HG02870 (cell line): ENCODE data around the gene KCNC3.
"Not testable (repeated sequence)": the region's sequence is repeated elsewhere in the genome, so short reads cannot be mapped to it uniquely, and the experiment has no call there.

ENCODE experiments used
- ATAC-seq: cut with Tn5 transposase; IDR thresholded peaks from one replicate; pipeline ENCODE4 v1.9.1; 2021; ENCODE audit warnings: mild to moderate bottlenecking, moderate library complexity; ENCODE audit not compliant: unreplicated experiment

Gene KCNC3

GRCh38 chr19:50356691-50357177 lies 27.6 kb upstream of the KCNC3 start:
- no peak for ATAC-seq

GRCh38 chr19:50353487-50353880 lies 24.3 kb upstream of the KCNC3 start:
- not testable (repeated sequence) for ATAC-seq

- ATAC-seq, result no peak
These were observed 23.1 kb upstream of the KCNC3 start for GRCh38 chr19:50352242-50352641.

GRCh38 chr19:50349277-50350057 lies 20.3 kb upstream of the KCNC3 start:
- no peak for ATAC-seq

GRCh38 chr19:50347089-50347581 lies 18.0 kb upstream of the KCNC3 start:
- not testable (repeated sequence) for ATAC-seq

- peak; percentile 43 for ATAC-seq
These were observed 15.6 kb upstream of the KCNC3 start for GRCh38 chr19:50344661-50345318.

GRCh38 chr19:50341091-50341564 lies 12.0 kb upstream of the KCNC3 start:
- ATAC-seq, result peak; percentile 65

GRCh38 chr19:50340331-50340730 lies 11.2 kb upstream of the KCNC3 start:
- ATAC-seq, result no peak

GRCh38 chr19:50337031-50337430 lies 7.9 kb upstream of the KCNC3 start:
- ATAC-seq, result not testable (repeated sequence)

- ATAC-seq, result no peak
These were observed 5.7 kb upstream of the KCNC3 start for GRCh38 chr19:50334741-50335421.

- peak; percentile 11 for ATAC-seq
These were observed 4.8 kb upstream of the KCNC3 start for GRCh38 chr19:50333737-50334617.

GRCh38 chr19:50333235-50333736 lies 4.1 kb upstream of the KCNC3 start:
- peak; percentile 29 for ATAC-seq

- no peak for ATAC-seq
These were observed 3.3 kb upstream of the KCNC3 start for GRCh38 chr19:50332244-50333038.

GRCh38 chr19:50331994-50332243 lies 2.7 kb upstream of the KCNC3 start:
- no peak for ATAC-seq

GRCh38 chr19:50331221-50331993 lies 2.2 kb upstream of the KCNC3 start:
- no peak for ATAC-seq

GRCh38 chr19:50330365-50331078 lies 1.3 kb upstream of the KCNC3 start:
- ATAC-seq, result peak; percentile 27

GRCh38 chr19:50329926-50330294 lies 733 bp upstream of the KCNC3 start:
- ATAC-seq, result not testable (repeated sequence)

GRCh38 chr19:50328873-50329145 lies 368 bp downstream of the KCNC3 start:
- ATAC-seq, result no peak
